G401.6 (cell line): ENCODE measurements around the gene SGK1.
"Not testable (repeated sequence)": the region's sequence is repeated elsewhere in the genome, so short reads cannot be mapped to it uniquely, and the experiment has no call there.

Experiments
- FAIRE-seq: peaks from 2 replicates; lab custom pipeline; 2012; peaks lifted over from hg19 to GRCh38; lab: Jason Lieb, UNC

Gene SGK1

DNA sequence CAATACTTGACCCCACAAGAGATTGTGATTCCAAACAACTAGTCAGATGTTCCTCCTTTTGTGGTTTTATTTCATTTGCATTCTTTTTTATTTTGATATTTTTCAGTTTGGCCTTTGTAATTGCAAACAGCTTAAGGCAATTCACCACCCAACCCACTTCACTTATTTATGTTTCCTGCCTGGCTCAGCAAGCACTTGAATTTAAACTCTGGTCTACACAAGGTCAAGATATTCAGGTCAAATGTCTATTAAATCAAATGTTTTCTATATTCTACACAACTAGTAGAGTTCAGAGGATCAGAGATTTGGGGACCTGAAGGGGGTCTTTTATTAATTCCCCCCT lies 100.1 kb downstream of the SGK1 start:
- FAIRE-seq = no peak

GRCh38 chr6:134217105-134217797 lies 100.7 kb downstream of the SGK1 start:
- FAIRE-seq = no peak

DNA sequence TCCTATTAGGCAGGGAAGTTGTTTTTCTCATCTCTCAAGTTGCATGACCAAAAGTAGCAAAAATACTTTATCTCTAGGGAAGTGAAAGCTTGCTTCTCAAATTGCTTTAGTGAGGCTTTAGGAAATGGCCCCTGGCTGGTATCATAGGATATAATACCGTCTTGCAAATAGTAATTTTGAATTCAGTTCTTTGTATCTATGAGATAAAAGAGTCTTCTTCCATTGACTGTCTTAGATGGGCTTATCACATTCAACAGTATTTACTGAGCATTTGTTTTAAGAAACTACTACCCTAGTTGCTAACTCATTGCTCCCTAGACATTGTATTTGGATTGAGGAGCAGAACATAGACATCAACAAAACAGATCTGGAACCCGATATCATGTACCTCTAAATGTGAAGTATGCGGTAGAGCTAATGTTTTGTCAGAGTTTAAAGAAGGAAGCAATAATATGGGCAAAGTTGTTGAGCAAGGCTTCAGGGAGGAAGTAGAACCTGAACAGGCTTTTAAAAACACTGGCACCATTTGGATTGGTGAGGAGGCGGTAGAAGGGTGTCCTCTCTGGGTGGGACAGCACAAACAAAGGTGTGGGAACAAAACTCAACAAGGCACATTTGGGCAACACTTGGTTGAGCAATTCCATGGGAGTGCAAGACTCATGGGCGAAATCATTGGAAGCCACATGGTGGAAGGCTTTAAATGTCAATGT lies 101.5 kb downstream of the SGK1 start:
- FAIRE-seq = no peak

DNA sequence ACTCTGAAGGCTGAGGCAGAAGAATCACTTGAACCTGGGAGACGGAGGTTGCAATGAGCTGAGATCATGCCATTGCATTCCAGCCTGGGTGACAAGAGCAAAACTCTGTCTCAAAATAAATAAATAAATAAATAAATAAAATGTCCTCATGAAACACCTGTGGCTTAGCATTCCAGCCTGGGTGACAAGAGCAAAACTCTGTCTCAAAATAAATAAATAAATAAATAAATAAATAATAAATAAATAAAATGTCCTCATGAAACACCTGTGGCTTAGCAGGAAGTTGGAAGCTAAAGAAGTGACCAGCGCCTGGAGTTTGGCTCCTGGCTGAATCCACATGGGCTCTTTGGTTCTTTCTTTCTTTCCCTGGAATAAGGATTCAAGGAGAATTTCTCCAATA lies 104.5 kb downstream of the SGK1 start:
- not testable (repeated sequence) for FAIRE-seq

GRCh38 chr6:134211297-134211696 lies 106.6 kb downstream of the SGK1 start:
- FAIRE-seq = no peak

DNA sequence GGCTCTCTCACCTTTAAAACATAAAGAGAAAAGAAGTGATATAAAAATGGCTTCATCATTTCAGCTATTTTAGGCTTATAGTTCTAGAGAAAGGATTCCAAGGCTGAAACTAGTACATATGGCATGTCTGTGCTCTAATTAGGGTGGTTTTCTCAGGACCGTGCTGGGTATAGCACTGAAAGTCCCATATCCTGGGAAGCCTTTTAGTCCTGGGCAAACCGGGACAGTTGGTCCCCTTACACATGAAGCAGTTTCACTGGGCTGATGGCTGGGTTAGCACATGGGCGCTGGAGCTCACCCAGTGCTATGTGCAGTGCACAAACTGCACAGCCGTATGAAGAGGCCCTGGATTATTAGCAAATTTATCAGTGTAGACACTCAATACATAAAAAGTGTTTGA lies 110.5 kb downstream of the SGK1 start:
- no peak for FAIRE-seq

- FAIRE-seq = no peak
These were observed 112.5 kb downstream of the SGK1 start for GRCh38 chr6:134205366-134205765.

- not testable (repeated sequence) for FAIRE-seq
These were observed 113.2 kb downstream of the SGK1 start for GRCh38 chr6:134204759-134205158.

DNA sequence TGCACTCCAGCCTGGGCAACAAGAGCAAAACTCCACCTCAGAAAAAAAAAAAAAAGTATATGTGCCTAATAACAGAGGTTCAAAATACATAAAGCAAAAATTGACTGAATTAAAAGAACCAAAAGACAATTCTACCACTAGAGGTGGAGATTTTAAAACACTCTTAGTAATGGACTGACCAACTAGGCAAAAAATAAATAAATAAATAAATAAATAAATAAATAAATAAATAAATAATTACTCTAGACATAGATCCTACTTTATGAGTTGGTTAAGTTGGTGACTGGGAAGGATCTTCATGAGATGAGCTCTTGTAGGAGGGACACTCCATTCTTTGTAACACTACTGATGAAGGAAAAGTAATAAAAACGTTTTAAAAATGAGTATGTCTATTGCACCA lies 113.9 kb downstream of the SGK1 start:
- no peak for FAIRE-seq

DNA sequence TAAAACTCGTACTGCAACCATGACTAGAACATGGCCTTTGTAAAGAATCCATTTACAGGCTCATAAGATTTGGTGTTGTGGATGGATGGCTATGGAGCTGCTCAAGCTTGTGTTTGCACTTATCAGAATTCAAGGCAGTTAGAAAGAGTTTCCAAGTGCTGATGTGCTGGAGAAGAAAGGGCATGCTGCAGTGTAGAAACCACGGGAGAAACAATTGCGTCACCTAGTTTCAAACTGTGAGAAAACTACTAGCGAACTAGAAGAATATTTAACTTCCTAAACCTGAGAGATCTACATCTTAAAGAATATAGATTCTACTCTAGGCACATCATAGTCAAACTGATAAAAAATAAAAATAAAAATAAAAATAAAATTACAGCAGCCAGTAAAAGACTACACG lies 116.2 kb downstream of the SGK1 start:
- FAIRE-seq = no peak

GRCh38 chr6:134199848-134200606 lies 117.9 kb downstream of the SGK1 start:
- FAIRE-seq = no peak

DNA sequence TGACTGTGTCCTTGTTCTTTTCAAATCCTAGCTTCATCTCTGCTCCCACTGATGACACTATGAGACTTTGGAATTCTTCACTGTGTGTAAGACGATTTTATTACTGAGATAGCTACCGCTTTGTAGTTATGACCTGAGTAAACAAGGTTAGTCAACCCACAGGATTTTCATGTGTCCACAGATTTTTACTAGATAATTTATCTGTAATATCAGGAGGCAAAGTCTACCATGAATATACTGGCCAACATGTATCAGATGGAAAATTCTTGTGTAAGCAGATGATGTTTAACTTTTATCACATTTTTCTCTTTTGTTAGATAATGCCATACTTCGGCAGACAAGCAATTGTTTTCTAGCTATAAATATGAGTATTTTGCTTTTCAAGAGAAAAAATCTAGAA lies 119.8 kb downstream of the SGK1 start:
- FAIRE-seq = no peak

DNA sequence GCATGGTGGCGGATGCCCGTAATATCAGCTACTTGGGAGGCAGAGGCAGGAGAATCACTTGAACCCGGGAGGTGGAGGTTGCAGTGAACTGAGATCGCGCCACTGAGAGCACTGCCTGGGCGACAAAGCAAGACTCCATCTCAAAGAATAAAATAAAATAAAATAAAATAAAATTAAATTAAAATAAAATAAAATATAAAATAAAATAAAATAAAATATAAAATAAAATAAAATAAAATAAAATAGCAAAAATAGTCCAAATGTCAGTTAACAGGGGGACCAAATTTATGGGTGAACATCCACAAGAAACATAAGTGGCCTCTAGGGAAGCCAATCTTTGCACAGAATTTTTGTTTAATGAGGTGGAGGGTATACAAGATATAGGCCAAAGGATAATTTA lies 120.2 kb downstream of the SGK1 start:
- not testable (repeated sequence) for FAIRE-seq

DNA sequence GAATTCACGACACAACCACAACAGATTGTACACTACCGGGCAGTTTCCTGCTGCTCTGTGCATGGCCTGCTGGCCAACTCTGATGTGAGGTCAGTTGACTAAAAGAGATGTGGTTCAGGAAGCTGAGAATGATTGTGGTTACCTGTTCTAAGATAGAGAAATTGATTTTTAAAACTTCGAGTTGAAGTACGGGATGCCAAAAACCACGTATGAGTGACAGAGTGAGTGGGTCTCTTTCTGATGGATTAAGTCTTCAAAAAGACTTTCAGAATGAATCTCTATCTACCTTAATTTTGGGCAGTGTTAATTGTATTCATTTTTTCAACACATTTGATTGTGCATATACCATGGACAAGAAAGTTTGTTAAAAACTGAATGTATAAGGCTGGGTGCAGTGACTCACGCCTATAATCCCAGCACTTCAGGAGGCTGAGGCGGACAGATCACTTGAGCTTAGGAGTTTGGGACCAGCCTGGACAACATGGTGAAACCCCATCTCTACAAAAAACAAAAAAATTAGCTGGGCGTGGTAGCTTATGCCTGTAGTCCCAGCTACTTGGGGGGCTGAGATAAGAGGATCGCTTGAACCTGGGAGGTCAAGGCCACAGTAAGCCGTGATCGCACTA lies 121.2 kb downstream of the SGK1 start:
- FAIRE-seq = no peak

- no peak for FAIRE-seq
These were observed 121.9 kb downstream of the SGK1 start for GRCh38 chr6:134195985-134196384.

DNA sequence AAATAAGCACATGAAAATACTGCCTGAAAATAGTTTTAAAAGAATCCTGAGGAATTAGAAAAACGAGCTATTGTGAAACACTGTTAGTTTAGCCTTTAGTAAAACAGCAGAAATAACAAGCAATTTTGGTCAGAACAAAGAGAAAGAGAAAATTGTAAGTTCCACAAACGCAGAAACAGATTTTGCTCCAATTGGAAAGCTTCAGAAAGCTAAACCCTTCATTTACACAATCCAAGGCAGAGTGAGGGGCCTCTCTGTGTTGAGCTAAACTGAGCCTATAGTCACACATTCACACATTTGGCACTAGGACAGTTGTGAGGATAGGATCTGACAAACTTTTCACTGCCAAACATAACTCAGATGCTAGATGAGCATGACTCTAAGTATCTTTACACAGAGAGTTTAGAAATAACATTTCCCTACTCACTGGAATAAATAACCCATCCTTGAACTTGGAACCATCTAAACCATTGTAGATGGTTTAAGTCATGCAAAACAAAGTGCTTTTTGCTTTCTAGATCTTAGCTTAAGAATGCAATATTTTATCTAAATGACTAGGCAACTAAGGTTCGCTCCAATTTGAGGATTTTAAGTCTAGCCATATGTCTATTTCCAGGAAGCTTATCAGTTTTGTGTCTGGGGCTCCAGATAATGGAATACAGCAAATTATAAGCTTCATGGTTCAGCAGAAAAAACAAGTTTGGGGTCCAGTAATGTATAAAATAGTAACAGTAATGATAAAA lies 122.6 kb downstream of the SGK1 start:
- FAIRE-seq = no peak

DNA sequence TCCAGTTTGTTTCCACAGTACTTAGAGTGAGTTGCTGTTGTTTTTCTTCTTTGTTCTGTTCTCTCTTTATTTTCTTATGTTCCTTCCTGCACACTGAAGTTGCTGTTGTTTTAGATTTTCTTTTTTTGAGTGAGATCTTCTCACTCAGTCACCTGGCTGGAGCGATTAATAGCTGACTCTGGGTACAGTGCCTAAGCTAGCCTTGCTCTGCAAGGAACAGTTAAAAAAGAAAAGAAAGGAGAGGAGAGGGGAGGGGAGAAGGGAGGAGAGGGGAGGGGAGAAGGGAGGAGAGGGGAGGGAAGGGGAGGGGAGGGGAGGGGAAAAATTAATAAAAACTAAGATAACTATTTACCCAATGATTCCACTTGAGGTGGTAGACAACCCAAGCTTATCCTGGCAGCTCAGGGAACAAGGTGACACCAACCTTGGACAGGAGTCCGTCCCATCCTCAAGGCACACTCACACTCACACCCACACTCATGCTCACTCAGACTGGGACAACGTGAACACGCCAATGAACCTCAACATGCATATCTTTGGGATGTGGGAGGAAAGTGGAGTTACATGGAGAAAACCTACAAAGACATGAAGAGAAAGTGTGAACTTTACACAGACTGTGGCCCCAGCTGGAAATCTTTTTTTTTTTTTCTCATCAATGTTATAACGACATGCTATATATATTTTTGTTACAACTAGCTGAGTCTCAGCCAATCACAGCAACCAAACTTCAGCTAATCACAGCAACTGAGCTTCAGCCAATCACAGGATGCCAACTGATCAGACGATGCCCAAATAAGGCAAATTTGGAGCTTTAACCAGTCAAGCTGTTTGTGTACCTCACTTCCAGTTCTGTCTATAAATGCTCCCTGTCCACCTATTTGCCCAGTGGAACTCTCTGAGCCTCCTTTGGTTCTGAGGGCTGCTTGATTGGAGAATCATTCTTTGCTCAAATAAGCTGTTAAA lies 124.1 kb downstream of the SGK1 start:
- no peak for FAIRE-seq

GRCh38 chr6:134192609-134193008 lies 125.3 kb downstream of the SGK1 start:
- not testable (repeated sequence) for FAIRE-seq

- no peak for FAIRE-seq
These were observed 127.0 kb downstream of the SGK1 start for GRCh38 chr6:134190883-134191282.

DNA sequence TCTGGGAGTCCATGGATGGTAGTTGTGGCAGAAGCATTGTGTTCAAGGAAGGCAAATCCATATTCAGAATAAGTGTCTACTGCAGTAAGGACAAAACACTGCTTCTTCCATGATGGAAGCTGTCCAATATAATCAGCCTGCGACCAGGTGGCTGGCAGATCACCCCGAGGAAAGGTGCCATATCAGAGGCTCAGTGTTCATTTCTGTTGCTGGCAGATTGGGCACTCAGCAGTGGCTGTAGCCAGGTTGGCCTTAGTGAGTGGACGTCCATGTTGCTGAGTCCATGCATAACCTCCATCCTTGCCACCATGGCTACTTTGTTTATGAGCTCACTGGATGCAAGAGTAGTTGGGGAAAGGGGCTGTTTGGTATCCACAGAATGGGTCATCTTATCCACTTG lies 130.2 kb downstream of the SGK1 start:
- no peak for FAIRE-seq

- no peak for FAIRE-seq
These were observed 130.8 kb downstream of the SGK1 start for GRCh38 chr6:134187154-134187553.
